Lower leg skin (tissue), 3 donors: ENCODE measurements around the gene RERE.

Experiments
- POLR2A ChIP-seq, 2 donors: fragments of 450-650 bp; IDR thresholded peaks; one replicate each; pipeline ENCODE4 v1.6.1; 2016 to 2017; ENCODE audit warnings: antibody characterized with exemption in 2 of 2, mild to moderate bottlenecking in 1 of 2, moderate library complexity in 1 of 2
- TF ChIP-seq, protein P1 (sequence below), 3 donors: fragments of 450-650 bp; IDR thresholded peaks; one replicate each; pipeline ENCODE4 v1.5.1; 2016; ENCODE audit warnings: antibody characterized with exemption in 3 of 3, mild to moderate bottlenecking in 3 of 3, moderate library complexity in 2 of 3

DNA sequence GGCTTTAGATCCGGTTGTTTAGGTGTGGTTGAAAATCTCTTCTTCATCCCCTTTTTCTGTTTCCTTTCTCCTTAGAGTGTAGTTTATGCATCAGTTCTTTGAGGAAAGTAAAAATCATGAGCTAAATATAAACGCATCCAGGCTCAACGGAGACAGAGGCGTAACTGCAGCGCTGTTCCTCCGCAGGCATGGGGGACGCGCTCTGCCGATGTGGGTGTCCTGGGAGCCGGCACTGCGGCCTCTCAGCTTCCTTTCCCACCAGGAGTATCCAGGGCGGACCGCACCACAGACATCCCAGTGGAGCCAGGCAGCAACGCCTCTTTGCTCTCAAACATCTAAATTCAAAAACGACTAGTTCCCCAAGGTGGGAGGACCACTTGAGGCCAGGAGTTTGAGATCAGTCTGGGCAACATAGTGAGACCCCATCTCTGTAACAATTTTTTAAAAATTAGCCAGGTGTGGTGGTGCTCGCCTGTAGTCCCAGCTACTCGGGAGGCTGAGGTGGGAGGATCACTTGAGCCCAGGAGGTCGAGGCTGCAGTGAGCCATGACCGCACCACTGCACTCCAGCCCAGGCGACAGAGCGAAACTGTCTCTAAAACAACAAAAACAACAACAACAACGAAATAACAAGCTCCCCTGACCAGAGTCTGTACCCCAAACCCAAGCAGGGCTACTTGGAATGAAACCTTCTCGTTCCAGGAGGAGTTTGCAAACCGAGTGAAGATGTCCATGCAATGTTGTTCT, 483.2 kb downstream of the RERE start:
- TF ChIP-seq, protein P1, sequence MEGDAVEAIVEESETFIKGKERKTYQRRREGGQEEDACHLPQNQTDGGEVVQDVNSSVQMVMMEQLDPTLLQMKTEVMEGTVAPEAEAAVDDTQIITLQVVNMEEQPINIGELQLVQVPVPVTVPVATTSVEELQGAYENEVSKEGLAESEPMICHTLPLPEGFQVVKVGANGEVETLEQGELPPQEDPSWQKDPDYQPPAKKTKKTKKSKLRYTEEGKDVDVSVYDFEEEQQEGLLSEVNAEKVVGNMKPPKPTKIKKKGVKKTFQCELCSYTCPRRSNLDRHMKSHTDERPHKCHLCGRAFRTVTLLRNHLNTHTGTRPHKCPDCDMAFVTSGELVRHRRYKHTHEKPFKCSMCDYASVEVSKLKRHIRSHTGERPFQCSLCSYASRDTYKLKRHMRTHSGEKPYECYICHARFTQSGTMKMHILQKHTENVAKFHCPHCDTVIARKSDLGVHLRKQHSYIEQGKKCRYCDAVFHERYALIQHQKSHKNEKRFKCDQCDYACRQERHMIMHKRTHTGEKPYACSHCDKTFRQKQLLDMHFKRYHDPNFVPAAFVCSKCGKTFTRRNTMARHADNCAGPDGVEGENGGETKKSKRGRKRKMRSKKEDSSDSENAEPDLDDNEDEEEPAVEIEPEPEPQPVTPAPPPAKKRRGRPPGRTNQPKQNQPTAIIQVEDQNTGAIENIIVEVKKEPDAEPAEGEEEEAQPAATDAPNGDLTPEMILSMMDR (IDR thresholded peaks at IDR 0.05): no peak
- no peak for TF ChIP-seq POLR2A (IDR thresholded peaks at IDR 0.05)
